HepG2 (cell line): ENCODE measurements around the gene MYL12B.
"Not testable (repeated sequence)": the region's sequence is repeated elsewhere in the genome, so short reads cannot be mapped to it uniquely, and the experiment has no call there.

ENCODE experiments used
- CTCF ChIP-seq: sonication (generic); formaldehyde crosslinking; IDR thresholded peaks from 2 replicates; pipeline ENCODE4 v1.5.0; 2020; ENCODE audit warnings: mild to moderate bottlenecking, missing genetic modification reagents, moderate library complexity
- MTA3 ChIP-seq: sonication (generic); formaldehyde crosslinking; IDR thresholded peaks from 2 replicates; pipeline ENCODE4 v1.4.0; 2020; ENCODE audit warnings: missing genetic modification reagents
- POLR2A ChIP-seq, 2 experiments: IDR thresholded peaks; 2 replicates each; pipeline ENCODE4 v1.6.1; 2011; ENCODE audit warnings: low read depth in 2 of 2, low read length in 2 of 2, mild to moderate bottlenecking in 1 of 2, moderate library complexity in 1 of 2; ENCODE audit not compliant: insufficient read depth in 1 of 2
- U2AF1 ChIP-seq: fragments of 200-400 bp; formaldehyde crosslinking; optimal IDR thresholded peaks from 2 replicates; pipeline ENCODE3; 2017; ENCODE audit warnings: mild to moderate bottlenecking, low read depth, low read length
- ZFP82 ChIP-seq: sonication (generic); formaldehyde crosslinking; IDR thresholded peaks from 2 replicates; pipeline ENCODE4 v1.5.1; 2020; ENCODE audit warnings: mild to moderate bottlenecking, missing genetic modification reagents, borderline replicate concordance

- TF ChIP-seq MTA3 (CRISPR knock-in tag); ZFP82 (CRISPR knock-in tag); CTCF (CRISPR knock-in tag); POLR2A (IDR thresholded peaks at IDR 0.05; ENCODE audit: insufficient read depth in 1 of 2, low read depth in 2 of 2, low read length in 2 of 2); U2AF1: not testable (repeated sequence)
Measured at GRCh38 chr18:3277643-3278213, 15.8 kb downstream of the MYL12B start.
